Endodermal cell (in vitro differentiated cells): ENCODE measurements around the gene MFSD2B. TPM values are rescaled to one million over a fixed set of nuclear protein-coding genes. Genes with fewer than 3 reads are reported as not detected.
"Not testable (repeated sequence)": the region's sequence is repeated elsewhere in the genome, so short reads cannot be mapped to it uniquely, and the experiment has no call there.

Source experiments
- DNase-seq: peaks from one replicate; pipeline ENCODE4 v3.0.0-alpha.2; 2017
- H3K27ac ChIP-seq: 2 replicates; pipeline ENCODE4 v1.5.1; 2013; ENCODE audit warnings: mild to moderate bottlenecking, low read depth, low read length, moderate library complexity
- H3K27me3 ChIP-seq: 2 replicates; pipeline ENCODE4 v1.6.1; 2013; ENCODE audit warnings: mild to moderate bottlenecking, low read length, moderate library complexity; ENCODE audit not compliant: insufficient read depth, control insufficient read depth, poor library complexity, severe bottlenecking
- H3K36me3 ChIP-seq: 2 replicates; pipeline ENCODE4 v1.7.0; 2013; ENCODE audit warnings: mild to moderate bottlenecking, low read length, moderate library complexity; ENCODE audit not compliant: control insufficient read depth, insufficient read depth
- H3K4me1 ChIP-seq: one replicate; pipeline ENCODE4 v1.7.0; 2013; ENCODE audit warnings: low read length; ENCODE audit not compliant: control insufficient read depth, insufficient read depth
- H3K4me3 ChIP-seq: 2 replicates; pipeline ENCODE4 v1.5.1; 2013; ENCODE audit warnings: mild to moderate bottlenecking, low read length, moderate library complexity
- H3K9ac ChIP-seq: 2 replicates; pipeline ENCODE4 v1.6.1; 2013; ENCODE audit warnings: mild to moderate bottlenecking, low read length, moderate library complexity; ENCODE audit not compliant: poor library complexity, severe bottlenecking; ENCODE audit errors: extremely low read depth
- H3K9me3 ChIP-seq: 2 replicates; pipeline ENCODE4 v1.6.1; 2013; ENCODE audit warnings: mild to moderate bottlenecking, low read length, moderate library complexity; ENCODE audit not compliant: control insufficient read depth
- H3K27ac Mint-ChIP-seq: 2 replicates; pipeline ENCODE4 v1.8.0; 2020; ENCODE audit warnings: mixed read lengths
- H3K27me3 Mint-ChIP-seq: 2 replicates; pipeline ENCODE4 v1.8.0; 2021; ENCODE audit warnings: mild to moderate bottlenecking, mixed read lengths; ENCODE audit not compliant: insufficient read depth
- H3K36me3 Mint-ChIP-seq: 2 replicates; pipeline ENCODE4 v1.8.0; 2020; ENCODE audit warnings: low read depth, mixed read lengths
- H3K4me1 Mint-ChIP-seq: 2 replicates; pipeline ENCODE4 v1.8.0; 2020; ENCODE audit warnings: mixed read lengths
- H3K4me3 Mint-ChIP-seq: 2 replicates; pipeline ENCODE4 v1.8.0; 2020; ENCODE audit warnings: mild to moderate bottlenecking, moderate library complexity, mixed read lengths
- H3K9me3 Mint-ChIP-seq: 2 replicates; pipeline ENCODE4 v1.8.0; 2020; ENCODE audit warnings: mild to moderate bottlenecking, mixed read lengths
- whole genome bisulfite sequencing, 2 experiments: methylation state at CpG; one replicate each; pipeline versions ENCODE4 v1.1.5 to v1.1.7; 2013; ENCODE audit warnings: missing lambda C conversion rate in 2 of 2, mixed read lengths in 1 of 2; ENCODE audit not compliant: insufficient coverage in 1 of 2, insufficient read length in 1 of 2; 5-methylcytosine and 5-hydroxymethylcytosine counted together
- total RNA-seq, 2 donors: library from RNA; stranded (reverse); fragmentation: NEBNext Ultra II Directional in 1 of 2; extraction: Animal tissue kit (Norgen Biotek cat#: 25700) in 1 of 2; gene quantifications; 2 replicates in 1 of 2; 3 replicates in 1 of 2; pipeline ENCODE4 v1.2.1, GENCODE V29; 2021
- TF ChIP-seq, protein P1 (sequence below): fragments of 200-600 bp; sonication (generic); conservative IDR thresholded peaks from 2 replicates; pipeline ENCODE4 v1.5.0; 2021; ENCODE audit warnings: antibody characterized with exemption, mild to moderate bottlenecking

MFSD2B gene
- total RNA-seq, 2 donors from 2014 or later = 0.91 to 1.0 TPM

DNA sequence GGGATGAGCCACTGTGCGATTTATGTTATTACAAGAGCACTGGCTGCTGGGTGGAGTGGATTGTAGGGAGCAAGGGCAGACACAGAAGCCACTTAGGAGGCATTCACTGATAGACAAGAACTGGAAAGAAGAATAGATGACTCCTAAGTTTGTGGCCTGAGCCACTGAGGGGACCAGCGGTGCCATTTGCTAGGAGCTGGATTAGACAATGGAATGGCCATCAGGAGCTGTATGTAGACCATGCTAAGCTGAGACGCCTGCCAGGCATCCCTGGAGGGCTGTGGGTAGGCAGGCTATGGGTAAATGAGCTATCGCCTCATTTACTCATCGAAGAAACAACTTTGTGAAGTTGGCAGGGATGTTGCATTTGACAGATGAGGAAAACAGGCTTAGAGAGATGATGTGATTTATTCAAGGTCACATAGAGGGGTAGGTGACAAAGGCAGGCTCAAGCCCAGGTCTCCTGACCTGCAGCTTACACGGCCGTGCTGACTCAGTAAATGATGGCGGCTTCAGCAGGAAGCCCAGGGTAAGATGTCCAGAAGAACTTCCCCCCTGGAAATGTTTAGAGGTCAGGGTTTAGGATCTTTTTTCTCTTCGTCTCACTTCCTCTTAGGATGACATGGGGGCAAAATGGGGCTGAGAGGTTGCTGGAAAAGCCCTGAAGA, 2.8 kb downstream of the MFSD2B start:
- H3K4me3 Mint-ChIP-seq = no peak overlapping the region
- WGBS, 2 experiments = 84 to 88% methylated on average over 6 to 9 of the region's 9 CpGs
- H3K9me3 Mint-ChIP-seq = no peaks in the 10 kb centered on the region
- H3K27me3 ChIP-seq = peaks cover 25% of the 10 kb centered on the region
- DNase-seq = no peak
- H3K27ac Mint-ChIP-seq = no peak overlapping the region
- peaks cover 5% of the 10 kb centered on the region for H3K4me1 Mint-ChIP-seq
- no peak overlapping the region for H3K27ac ChIP-seq
- no peaks in the 10 kb centered on the region for H3K9me3 ChIP-seq
- no peak overlapping the region for H3K9ac ChIP-seq
- no peaks in the 10 kb centered on the region for H3K36me3 ChIP-seq
- no peaks in the 10 kb centered on the region for H3K4me1 ChIP-seq
- TF ChIP-seq, protein P1, sequence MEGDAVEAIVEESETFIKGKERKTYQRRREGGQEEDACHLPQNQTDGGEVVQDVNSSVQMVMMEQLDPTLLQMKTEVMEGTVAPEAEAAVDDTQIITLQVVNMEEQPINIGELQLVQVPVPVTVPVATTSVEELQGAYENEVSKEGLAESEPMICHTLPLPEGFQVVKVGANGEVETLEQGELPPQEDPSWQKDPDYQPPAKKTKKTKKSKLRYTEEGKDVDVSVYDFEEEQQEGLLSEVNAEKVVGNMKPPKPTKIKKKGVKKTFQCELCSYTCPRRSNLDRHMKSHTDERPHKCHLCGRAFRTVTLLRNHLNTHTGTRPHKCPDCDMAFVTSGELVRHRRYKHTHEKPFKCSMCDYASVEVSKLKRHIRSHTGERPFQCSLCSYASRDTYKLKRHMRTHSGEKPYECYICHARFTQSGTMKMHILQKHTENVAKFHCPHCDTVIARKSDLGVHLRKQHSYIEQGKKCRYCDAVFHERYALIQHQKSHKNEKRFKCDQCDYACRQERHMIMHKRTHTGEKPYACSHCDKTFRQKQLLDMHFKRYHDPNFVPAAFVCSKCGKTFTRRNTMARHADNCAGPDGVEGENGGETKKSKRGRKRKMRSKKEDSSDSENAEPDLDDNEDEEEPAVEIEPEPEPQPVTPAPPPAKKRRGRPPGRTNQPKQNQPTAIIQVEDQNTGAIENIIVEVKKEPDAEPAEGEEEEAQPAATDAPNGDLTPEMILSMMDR = no peak
- peaks cover 24% of the 10 kb centered on the region for H3K27me3 Mint-ChIP-seq
- H3K4me3 ChIP-seq = no peak overlapping the region
- H3K36me3 Mint-ChIP-seq = peaks cover 3% of the 10 kb centered on the region

DNA sequence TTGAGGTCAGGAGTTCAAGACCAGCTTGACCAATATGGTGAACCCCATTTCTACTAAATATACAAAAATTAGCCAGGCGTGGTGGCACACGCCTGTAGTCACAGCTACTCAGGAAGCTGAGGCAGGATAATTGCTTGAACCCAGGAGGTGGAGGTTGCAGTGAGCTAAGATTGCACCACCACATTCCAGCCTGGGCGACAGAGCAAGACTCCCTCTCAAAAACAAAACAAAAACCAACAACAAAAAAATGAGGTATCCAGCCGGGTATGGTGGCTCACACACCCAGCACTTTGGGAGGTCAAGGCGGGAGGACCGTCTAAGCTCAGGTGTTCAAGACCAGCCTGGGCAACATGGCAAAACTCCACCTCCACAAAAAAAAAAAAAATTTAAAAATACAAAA, 5.0 kb downstream of the MFSD2B start:
- H3K27ac Mint-ChIP-seq, DNase-seq, H3K4me1 ChIP-seq, H3K36me3 Mint-ChIP-seq, H3K36me3 ChIP-seq, H3K4me3 Mint-ChIP-seq, H3K9ac ChIP-seq, H3K4me1 Mint-ChIP-seq, H3K4me3 ChIP-seq, H3K9me3 ChIP-seq, H3K27ac ChIP-seq, H3K9me3 Mint-ChIP-seq: not testable (repeated sequence)
- WGBS, 2 experiments = 80 to 87% methylated on average over 1 to 6 of the region's 6 CpGs
- peaks cover 14% of the 10 kb centered on the region for H3K27me3 ChIP-seq
- H3K27me3 Mint-ChIP-seq = peaks cover 12% of the 10 kb centered on the region

DNA sequence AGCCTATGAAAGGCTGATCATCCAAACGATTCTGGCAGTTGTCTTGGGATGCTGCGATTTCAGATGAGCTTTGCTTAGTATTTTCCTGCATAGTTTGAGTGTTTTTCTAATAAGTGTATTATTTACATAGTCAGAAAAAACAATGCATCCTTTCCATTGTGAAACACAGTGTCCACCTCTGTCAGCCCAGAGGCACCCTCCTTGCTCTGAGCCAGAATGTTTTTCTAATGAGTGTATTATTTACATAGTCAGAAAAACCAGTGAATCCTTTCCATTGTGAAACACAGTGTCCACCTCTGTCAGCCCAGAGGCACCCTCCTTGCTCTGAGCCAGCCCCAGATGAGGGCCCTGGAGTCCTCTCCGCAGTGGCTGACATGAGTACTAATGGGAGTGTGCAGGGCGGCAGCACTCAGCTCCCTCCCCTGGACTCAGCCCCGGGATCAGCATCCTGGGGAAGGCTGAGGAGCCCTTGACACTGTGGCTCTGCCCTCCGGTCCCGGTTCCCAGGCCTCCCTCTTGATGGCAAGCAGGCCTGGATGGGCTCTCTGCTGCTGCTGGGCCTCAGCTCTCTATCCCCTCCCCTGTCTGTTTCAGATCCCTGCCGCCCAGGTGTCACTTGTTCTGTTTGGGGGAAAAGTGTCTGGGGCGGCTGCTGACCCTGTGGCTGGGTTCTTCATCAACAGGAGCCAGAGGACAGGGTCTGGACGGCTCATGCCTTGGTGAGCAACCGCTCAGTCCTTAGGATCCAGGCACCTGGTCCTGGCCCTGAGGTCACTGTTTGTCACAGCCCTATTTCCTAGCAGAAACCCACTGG, 5.9 kb downstream of the MFSD2B start:
- H3K4me3 ChIP-seq = no peak overlapping the region
- H3K27ac ChIP-seq = no peak overlapping the region
- peaks cover 6% of the 10 kb centered on the region for H3K27me3 ChIP-seq
- Mint-ChIP-seq H3K27me3 (peaks cover 10% of the 10 kb centered on the region), H3K4me3 (no peak overlapping the region), H3K4me1 (peaks cover 5% of the 10 kb centered on the region), H3K27ac (peak overlapping the region; percentile 52), H3K36me3 (peaks cover 3% of the 10 kb centered on the region), H3K9me3 (no peaks in the 10 kb centered on the region)
- no peaks in the 10 kb centered on the region for H3K9me3 ChIP-seq
- DNase-seq = peak; percentile 69
- no peaks in the 10 kb centered on the region for H3K36me3 ChIP-seq
- TF ChIP-seq, protein P1 = no peak
- no peaks in the 10 kb centered on the region for H3K4me1 ChIP-seq
- H3K9ac ChIP-seq = no peak overlapping the region
- WGBS, 2 experiments = 42 to 73% methylated on average over 2 to 11 of the region's 11 CpGs
